HL-60 (cell line): ENCODE measurements around the gene ANP32A.

Experiments used
- DNase-seq, 2 experiments: peaks; one replicate each; pipeline ENCODE4 v3.0.0-alpha.2; 2010 to 2020; ENCODE audit warnings: low read depth in 1 of 2, low spot score in 1 of 2
- H3K27ac ChIP-seq: fragments of 250-450 bp; sonication (Bioruptor Pico); replicated peaks from 2 replicates; pipeline ENCODE4 v1.5.1; 2020; ENCODE audit warnings: mild to moderate bottlenecking, moderate library complexity
- H3K27me3 ChIP-seq: fragments of 250-450 bp; sonication (Bioruptor Pico); 2 replicates; pipeline ENCODE4 v1.5.1; 2021; ENCODE audit warnings: mild to moderate bottlenecking, moderate library complexity; ENCODE audit not compliant: insufficient read depth, poor library complexity, severe bottlenecking
- H3K4me3 ChIP-seq: replicated peaks from 2 replicates; pipeline ENCODE4 v1.5.1; 2011; ENCODE audit warnings: mild to moderate bottlenecking, control low read depth, low read length; ENCODE audit not compliant: insufficient read depth
- CTCF ChIP-seq: IDR thresholded peaks from one replicate; pipeline ENCODE4 v1.5.1; 2011; ENCODE audit warnings: low read length, control low read depth, inconsistent platforms; ENCODE audit not compliant: insufficient read depth
- GABPA ChIP-seq: IDR thresholded peaks from 2 replicates; pipeline ENCODE4 v1.6.1; 2012; ENCODE audit warnings: low read depth
- POLR2AphosphoS5 ChIP-seq: IDR thresholded peaks from 2 replicates; pipeline ENCODE4 v1.6.1; 2012; ENCODE audit warnings: low read depth
- REST ChIP-seq: IDR thresholded peaks from 2 replicates; pipeline ENCODE4 v1.6.1; 2012; ENCODE audit warnings: low read depth; ENCODE audit not compliant: insufficient replicate concordance
- SPI1 ChIP-seq: IDR thresholded peaks from 2 replicates; pipeline ENCODE4 v1.6.1; 2012; ENCODE audit warnings: low read depth, mild to moderate bottlenecking, borderline replicate concordance

The ANP32A gene

GRCh38 chr15:68852461-68852860 lies 31.8 kb upstream of the ANP32A start:
- Histone ChIP-seq H3K27me3 (no peaks in the 10 kb centered on the region), H3K4me3 (no peak overlapping the region), H3K27ac (no peak overlapping the region)
- TF ChIP-seq REST (no peak), GABPA (no peak), CTCF (no peak), SPI1 (no peak), POLR2AphosphoS5 (no peak)
- DNase-seq = no peak

- Histone ChIP-seq H3K27me3 (no peaks in the 10 kb centered on the region), H3K4me3 (no peak overlapping the region), H3K27ac (no peak overlapping the region)
- DNase-seq = no peak
- TF ChIP-seq GABPA (no peak), SPI1 (no peak), POLR2AphosphoS5 (no peak), REST (no peak), CTCF (no peak)
These were observed 31.3 kb upstream of the ANP32A start for GRCh38 chr15:68851971-68852370.

GRCh38 chr15:68849497-68849896 lies 28.8 kb upstream of the ANP32A start:
- TF ChIP-seq GABPA (no peak), SPI1 (no peak), REST (no peak)
- Histone ChIP-seq H3K4me3 (no peak overlapping the region), H3K27me3 (peaks cover 5% of the 10 kb centered on the region), H3K27ac (no peak overlapping the region)
- no peak for DNase-seq
